Pancreas (tissue), 10 donors: Measurements from ENCODE around the gene RSPH1. TPM values are rescaled to one million over a fixed set of nuclear protein-coding genes. Genes with fewer than 3 reads are reported as not detected.

Experiments
- ATAC-seq, 4 donors: fragments of 200-7000 bp; cut with Tn5 transposase; one replicate each; pipeline versions ENCODE4 v1.8.0 to v1.9.1; 2020; ENCODE audit warnings: mild to moderate bottlenecking in 4 of 4, moderate library complexity in 4 of 4
- DNase-seq, 6 donors: peaks; one replicate each; pipeline ENCODE4 v3.0.0-alpha.2; 2020
- FAIRE-seq: peaks from 2 replicates; lab custom pipeline; 2012; peaks lifted over from hg19 to GRCh38; lab: Jason Lieb, UNC
- H3K27ac ChIP-seq, 4 donors: fragments of 200-600 bp; sonication (generic); 1 replicate in 3 of 4; 2 replicates in 1 of 4; pipeline versions ENCODE4 v1.5.0 to v1.8.0; 2020
- H3K27me3 ChIP-seq, 4 donors: fragments of 200-600 bp; one replicate each; pipeline ENCODE4 v1.8.0; 2021
- H3K36me3 ChIP-seq, 3 donors: fragments of 200-600 bp; sonication (generic) in 1 of 3; one replicate each; pipeline versions ENCODE4 v1.5.0 to v1.8.0; 2020 to 2021
- H3K4me1 ChIP-seq, 3 donors: fragments of 200-600 bp; one replicate each; pipeline ENCODE4 v1.8.0; 2021
- H3K4me3 ChIP-seq, 4 donors: fragments of 200-600 bp; sonication (generic) in 2 of 4; one replicate each; pipeline versions ENCODE4 v1.5.0 to v1.8.0; 2020 to 2021
- H3K9me3 ChIP-seq, 4 donors: fragments of 200-600 bp; one replicate each; pipeline ENCODE4 v1.8.0; 2021
- CTCF ChIP-seq, 4 donors: fragments of 200-600 bp; sonication (generic) in 3 of 4; IDR thresholded peaks; one replicate each; pipeline versions ENCODE4 v1.5.0 to v1.8.0; 2021; ENCODE audit warnings: antibody characterized with exemption in 4 of 4
- WGBS, 2 donors: extraction: QIAGEN DNeasy Blood & Tissue Kit; methylation state at CpG; one replicate each; pipeline ENCODE4 v1.1.7; 2013; 5-methylcytosine and 5-hydroxymethylcytosine counted together
- intact Hi-C, 3 donors: fragments of 100-400 bp; cut with DNase I; formaldehyde crosslinking; loops; one replicate each; pipeline versions ENCODE4 v1.11.1 to v1.14.2; 2022
- polyA plus RNA-seq, 2 donors: library from polyadenylated mRNA; stranded (reverse); fragments of 200-250 nt; gene quantifications; one replicate each; pipeline ENCODE4 v1.2.3, GENCODE V29; 2013
- total RNA-seq, 6 donors: library from RNA; stranded (reverse); fragmentation: NEBNext Ultra II Directional in 4 of 6; extraction: Animal tissue kit (Norgen Biotek cat#: 25700) in 4 of 6; gene quantifications; one replicate each; pipeline versions ENCODE4 v1.2.1 to v1.2.4, GENCODE V29; 2021 to 2023
- donor health status: healthy with polysubstance abuse.
- donor health status: DM: no; HTN: no; CAD: no; lungs with moderate emphysema.
- donor health status: DM: no; HTN: no; CAD: no.
- donor health status: control.
- donor health status: control.
- donor health status: Bipolar disorder and iron deficiency.
- donor health status: DM: yes; HTN: yes; CAD: no.
- donor health status: DM: no; HTN: no; CAD: no.
- donor health status: DM: no; HTN: no; CAD: no.
- donor health status: DM: yes; HTN: yes; CAD: no.

Gene RSPH1
- total RNA-seq (1 to 10 TPM in 5 of 6 donors, under 1 TPM in 1; 0.94 to 2.4 (median 1.8) TPM), polyA plus RNA-seq (1 to 10 TPM; 2.3 to 5.0 TPM)

GRCh38 chr21:42496120-42496838 lies at the start of gene RSPH1:
RSPH1 (minus strand) TSS chr21:42496224; CDS start chr21:42496186, 38 bp downstream.
- 0% methylated on average over 52 to 58 of the region's 58 CpGs for WGBS, 2 donors
- peak within 1 kb of the TSS; percentile 75 to 84 (median 76) for H3K27ac ChIP-seq
- H3K4me1 ChIP-seq = peaks cover 0 to 8% (median 0%) of the 10 kb centered on the region in 3 donors
- FAIRE-seq = peak; percentile 93
- H3K4me3 ChIP-seq = peak within 1 kb of the TSS; percentile 38 to 67 (median 50)
- H3K27me3 ChIP-seq = no peaks in the 10 kb centered on the region
- DNase-seq = peak; percentile 97 to 100 (median 100)
- intact Hi-C loops = no loop called here
- ATAC-seq = peak; percentile 96 to 99 (median 98)
- no peak for TF ChIP-seq CTCF (IDR thresholded peaks at IDR 0.05)
- H3K36me3 ChIP-seq = no peaks in the 10 kb centered on the region
- H3K9me3 ChIP-seq = no peaks in the 10 kb centered on the region

- no peaks in the 10 kb centered on the region for H3K9me3 ChIP-seq
- intact Hi-C loops = no loop called here
- H3K36me3 ChIP-seq = peaks cover 0 to 10% (median 9%) of the 10 kb centered on the region in 3 donors
- H3K27ac ChIP-seq = no peak overlapping the region
- no peak for FAIRE-seq
- TF ChIP-seq CTCF (IDR thresholded peaks at IDR 0.05) = no peak
- DNase-seq = no peak
- no peak for ATAC-seq
- no peaks in the 10 kb centered on the region for H3K27me3 ChIP-seq
- H3K4me1 ChIP-seq = no peaks in the 10 kb centered on the region
- WGBS, 2 donors = 87 to 92% methylated on average over 8 of the region's 8 CpGs
- no peak overlapping the region for H3K4me3 ChIP-seq
These were observed 49.7 kb upstream of the RSPH1 start for GRCh38 chr21:42545745-42546144.

- Histone ChIP-seq H3K9me3 (no peaks in the 10 kb centered on the region), H3K36me3 (peaks cover 0 to 10% (median 9%) of the 10 kb centered on the region in 3 donors), H3K4me3 (no peak overlapping the region), H3K27me3 (no peaks in the 10 kb centered on the region), H3K4me1 (no peaks in the 10 kb centered on the region), H3K27ac (no peak overlapping the region)
- ATAC-seq (no peak), FAIRE-seq (no peak), DNase-seq (no peak)
- WGBS, 2 donors = 96 to 100% methylated on average over 4 of the region's 4 CpGs
- TF ChIP-seq CTCF (IDR thresholded peaks at IDR 0.05) = no peak
- intact Hi-C loops = no loop called here
These were observed 49.3 kb upstream of the RSPH1 start for GRCh38 chr21:42545317-42545716.

GRCh38 chr21:42544544-42544943 lies 48.5 kb upstream of the RSPH1 start:
- no peak for TF ChIP-seq CTCF (IDR thresholded peaks at IDR 0.05)
- intact Hi-C loops = no loop called here
- peaks cover 0 to 12% (median 9%) of the 10 kb centered on the region in 3 donors for H3K36me3 ChIP-seq
- FAIRE-seq = no peak
- H3K27me3 ChIP-seq = no peaks in the 10 kb centered on the region
- no peak for ATAC-seq
- no peak overlapping the region for H3K4me3 ChIP-seq
- DNase-seq = no peak
- no peaks in the 10 kb centered on the region for H3K9me3 ChIP-seq
- no peak overlapping the region for H3K27ac ChIP-seq
- 94 to 96% methylated on average over 8 of the region's 8 CpGs for WGBS, 2 donors
- no peaks in the 10 kb centered on the region for H3K4me1 ChIP-seq
